Measurements from ENCODE around the gene ARHGAP19.

Gene ARHGAP19

GRCh38 chr10:97210543-97210960 lies 81.9 kb downstream of the ARHGAP19 start:
- peaks cover 5% of the 10 kb centered on the region for H3K27me3 Mint-ChIP-seq
- H3K36me3 Mint-ChIP-seq, result no peaks in the 10 kb centered on the region
- H3K4me3 Mint-ChIP-seq, result no peak overlapping the region
- H3K9me3 Mint-ChIP-seq (ENCODE audit: low read depth), result no peaks in the 10 kb centered on the region
- H3K4me1 Mint-ChIP-seq (ENCODE audit: low read depth), result no peaks in the 10 kb centered on the region
- H3K27ac Mint-ChIP-seq, result no peak overlapping the region

- Mint-ChIP-seq H3K27ac (no peak overlapping the region), H3K4me1 (ENCODE audit: low read depth) (no peaks in the 10 kb centered on the region), H3K4me3 (no peak overlapping the region), H3K9me3 (ENCODE audit: low read depth) (no peaks in the 10 kb centered on the region), H3K36me3 (no peaks in the 10 kb centered on the region), H3K27me3 (peaks cover 8% of the 10 kb centered on the region)
These were observed 84.6 kb downstream of the ARHGAP19 start for GRCh38 chr10:97207756-97208346.

DNA sequence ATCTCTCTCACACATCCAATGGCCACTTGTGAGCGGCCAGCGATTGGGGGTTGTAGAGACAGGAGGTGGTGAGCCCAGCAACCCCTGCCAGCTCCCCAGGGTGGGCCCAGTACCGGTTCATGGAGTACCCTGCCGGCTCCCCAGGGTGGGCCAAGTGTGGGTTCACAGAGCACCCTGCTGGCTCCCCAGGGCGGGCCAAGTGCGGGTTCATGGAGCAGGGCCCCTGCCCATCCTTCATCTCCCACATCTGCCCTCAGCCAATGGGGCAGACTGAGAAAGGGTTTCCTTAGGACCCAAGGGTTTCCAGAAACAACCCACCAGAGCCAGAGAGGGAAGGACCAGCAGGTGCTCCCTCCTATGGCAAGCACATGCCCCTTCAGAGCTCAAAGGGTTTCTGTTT lies 85.3 kb downstream of the ARHGAP19 start:
- Mint-ChIP-seq H3K9me3 (ENCODE audit: low read depth) (no peaks in the 10 kb centered on the region), H3K27ac (no peak overlapping the region), H3K4me3 (no peak overlapping the region), H3K4me1 (ENCODE audit: low read depth) (no peaks in the 10 kb centered on the region), H3K27me3 (peaks cover 8% of the 10 kb centered on the region), H3K36me3 (no peaks in the 10 kb centered on the region)

- peaks cover 8% of the 10 kb centered on the region for H3K27me3 Mint-ChIP-seq
- no peak overlapping the region for H3K4me3 Mint-ChIP-seq
- H3K36me3 Mint-ChIP-seq, result no peaks in the 10 kb centered on the region
- H3K9me3 Mint-ChIP-seq (ENCODE audit: low read depth), result no peaks in the 10 kb centered on the region
- H3K27ac Mint-ChIP-seq, result no peak overlapping the region
- no peaks in the 10 kb centered on the region for H3K4me1 Mint-ChIP-seq (ENCODE audit: low read depth)
These were observed 87.4 kb downstream of the ARHGAP19 start for GRCh38 chr10:97204826-97205679.

- Mint-ChIP-seq H3K9me3 (ENCODE audit: low read depth) (no peaks in the 10 kb centered on the region), H3K4me1 (ENCODE audit: low read depth) (no peaks in the 10 kb centered on the region), H3K27ac (no peak overlapping the region), H3K4me3 (no peak overlapping the region), H3K36me3 (no peaks in the 10 kb centered on the region), H3K27me3 (peaks cover 9% of the 10 kb centered on the region)
These were observed 89.2 kb downstream of the ARHGAP19 start for GRCh38 chr10:97203220-97203619.

GRCh38 chr10:97200616-97201015 lies 91.8 kb downstream of the ARHGAP19 start:
- Mint-ChIP-seq H3K27ac (no peak overlapping the region), H3K4me1 (ENCODE audit: low read depth) (peaks cover 9% of the 10 kb centered on the region), H3K27me3 (peaks cover 7% of the 10 kb centered on the region)

GRCh38 chr10:97199152-97199551 lies 93.3 kb downstream of the ARHGAP19 start:
- H3K9me3 Mint-ChIP-seq (ENCODE audit: low read depth), result no peaks in the 10 kb centered on the region
- no peak overlapping the region for H3K4me3 Mint-ChIP-seq
- no peak overlapping the region for H3K27ac Mint-ChIP-seq
- peaks cover 13% of the 10 kb centered on the region for H3K4me1 Mint-ChIP-seq (ENCODE audit: low read depth)
- H3K36me3 Mint-ChIP-seq, result no peaks in the 10 kb centered on the region
- H3K27me3 Mint-ChIP-seq, result peaks cover 6% of the 10 kb centered on the region

More at GRCh38 chr10:97200616-97201015, 91.8 kb downstream of the ARHGAP19 start:
- Mint-ChIP-seq H3K36me3 (no peaks in the 10 kb centered on the region), H3K9me3 (ENCODE audit: low read depth) (no peaks in the 10 kb centered on the region), H3K4me3 (no peak overlapping the region)

DNA sequence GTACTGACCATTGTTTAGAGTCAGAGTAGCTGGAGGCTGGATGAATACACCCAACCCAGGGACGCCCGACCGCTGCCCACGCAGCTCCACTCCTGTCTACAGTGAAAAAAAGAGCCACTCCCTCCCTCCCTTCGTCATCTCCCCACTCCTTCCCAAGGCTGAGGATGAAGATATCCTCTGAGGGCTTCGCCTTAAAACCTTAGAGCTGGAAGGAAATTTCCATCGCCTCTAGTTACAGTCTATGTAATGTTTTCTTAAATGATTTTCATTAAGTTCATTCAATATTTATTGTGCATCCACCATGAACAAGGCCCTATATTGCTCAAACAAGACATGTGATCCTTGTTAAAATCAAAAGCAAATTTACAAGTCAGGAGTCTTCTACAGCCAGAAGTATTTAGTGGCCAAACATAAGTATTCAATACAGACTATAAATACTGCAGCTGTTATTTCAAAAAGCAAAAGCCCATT lies 95.4 kb downstream of the ARHGAP19 start:
- H3K4me3 Mint-ChIP-seq, result peak overlapping the region; percentile 74
- H3K36me3 Mint-ChIP-seq, result peaks cover 2% of the 10 kb centered on the region
- no peaks in the 10 kb centered on the region for H3K9me3 Mint-ChIP-seq (ENCODE audit: low read depth)
- H3K4me1 Mint-ChIP-seq (ENCODE audit: low read depth), result peaks cover 13% of the 10 kb centered on the region
- H3K27me3 Mint-ChIP-seq, result peaks cover 13% of the 10 kb centered on the region
- H3K27ac Mint-ChIP-seq, result no peak overlapping the region

- Mint-ChIP-seq H3K27ac (no peak overlapping the region), H3K27me3 (peaks cover 14% of the 10 kb centered on the region), H3K9me3 (ENCODE audit: low read depth) (no peaks in the 10 kb centered on the region), H3K36me3 (peaks cover 2% of the 10 kb centered on the region), H3K4me1 (ENCODE audit: low read depth) (peaks cover 13% of the 10 kb centered on the region), H3K4me3 (peak overlapping the region; percentile 84)
These were observed 96.0 kb downstream of the ARHGAP19 start for GRCh38 chr10:97196223-97197029.

DNA sequence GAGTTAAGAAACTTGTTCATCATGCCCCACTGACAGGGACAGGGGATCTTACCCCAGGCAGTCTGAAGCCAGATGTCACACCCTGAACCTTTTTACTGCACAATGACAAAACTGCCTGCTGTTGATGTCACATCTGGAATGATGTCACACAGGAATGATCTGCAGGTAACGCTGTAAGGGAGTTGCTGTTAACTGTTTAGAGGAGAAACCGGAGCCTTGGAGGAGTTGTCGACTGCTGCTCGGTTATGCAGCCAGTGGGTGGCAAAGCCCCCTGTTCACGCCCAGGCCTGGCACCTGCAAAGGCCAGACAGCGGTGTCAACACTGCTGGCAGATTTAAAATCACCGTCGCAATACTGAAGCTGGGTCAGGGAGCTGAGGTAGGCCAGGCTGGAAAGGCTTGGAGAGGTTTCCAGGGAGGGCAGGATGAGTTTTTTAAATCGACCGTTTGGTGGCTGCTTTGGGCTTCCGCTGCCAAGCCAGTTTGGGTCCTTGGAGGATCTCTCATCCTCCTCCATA lies 96.7 kb downstream of the ARHGAP19 start:
- H3K4me1 Mint-ChIP-seq (ENCODE audit: low read depth), result peaks cover 13% of the 10 kb centered on the region
- peaks cover 14% of the 10 kb centered on the region for H3K27me3 Mint-ChIP-seq
- no peaks in the 10 kb centered on the region for H3K9me3 Mint-ChIP-seq (ENCODE audit: low read depth)
- peaks cover 2% of the 10 kb centered on the region for H3K36me3 Mint-ChIP-seq
- H3K27ac Mint-ChIP-seq, result no peak overlapping the region
- H3K4me3 Mint-ChIP-seq, result peak overlapping the region; percentile 84

DNA sequence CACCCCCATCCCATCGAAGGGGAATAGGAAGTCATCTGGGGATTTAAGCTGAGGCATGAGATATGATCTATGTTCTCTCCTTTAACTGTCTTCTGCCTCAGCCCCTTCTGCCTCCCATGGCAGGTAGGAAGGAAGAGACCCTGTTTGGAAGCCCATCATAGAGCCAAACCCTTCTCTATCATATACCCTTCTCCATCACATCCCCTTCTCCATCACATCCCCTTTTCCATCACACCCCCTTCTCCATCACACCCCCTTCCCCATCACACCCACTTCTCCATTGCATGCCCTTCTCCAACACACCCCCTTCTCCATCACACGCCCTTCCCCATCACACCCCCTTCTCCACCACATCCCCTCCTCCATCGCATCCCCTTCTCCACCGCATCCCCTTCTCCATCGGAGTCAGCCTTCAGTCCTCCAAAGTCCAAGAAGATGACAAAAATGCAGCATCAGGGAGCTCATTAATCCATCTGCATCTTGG lies 99.4 kb downstream of the ARHGAP19 start:
- H3K27me3 Mint-ChIP-seq, result peaks cover 23% of the 10 kb centered on the region

DNA sequence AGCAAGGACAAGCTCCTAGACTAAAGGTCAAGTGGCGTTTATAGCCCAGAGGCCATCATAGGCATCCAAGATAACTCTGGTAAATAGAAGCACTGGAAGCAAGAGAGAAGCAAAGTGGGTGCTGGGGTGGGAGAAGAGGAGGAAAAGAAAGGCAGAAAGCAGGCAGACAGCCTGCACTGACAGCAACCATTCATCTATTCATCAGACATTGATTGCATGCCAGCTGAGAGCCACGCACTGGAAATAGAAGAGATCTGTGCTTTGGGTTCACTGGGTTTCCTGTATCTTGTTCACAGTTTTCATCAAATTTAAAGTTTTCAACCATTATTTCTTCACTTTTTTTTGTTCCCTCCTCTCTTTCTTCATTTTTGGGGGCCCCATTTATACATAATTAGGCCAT lies 102.0 kb downstream of the ARHGAP19 start:
- Mint-ChIP-seq H3K27me3 (peaks cover 28% of the 10 kb centered on the region), H3K4me1 (ENCODE audit: low read depth) (peaks cover 4% of the 10 kb centered on the region), H3K4me3 (no peak overlapping the region), H3K27ac (no peak overlapping the region), H3K9me3 (ENCODE audit: low read depth) (no peaks in the 10 kb centered on the region), H3K36me3 (peaks cover 2% of the 10 kb centered on the region)

More for the DNA sequence above, 99.4 kb downstream of the ARHGAP19 start:
- H3K4me3 Mint-ChIP-seq, result no peak overlapping the region
- H3K36me3 Mint-ChIP-seq, result peaks cover 2% of the 10 kb centered on the region
- H3K4me1 Mint-ChIP-seq (ENCODE audit: low read depth), result peaks cover 13% of the 10 kb centered on the region
- H3K9me3 Mint-ChIP-seq (ENCODE audit: low read depth), result no peaks in the 10 kb centered on the region
- no peak overlapping the region for H3K27ac Mint-ChIP-seq

- Mint-ChIP-seq H3K27me3 (peaks cover 37% of the 10 kb centered on the region), H3K27ac (no peak overlapping the region), H3K36me3 (peaks cover 2% of the 10 kb centered on the region), H3K4me1 (ENCODE audit: low read depth) (peaks cover 8% of the 10 kb centered on the region), H3K9me3 (ENCODE audit: low read depth) (no peaks in the 10 kb centered on the region), H3K4me3 (no peak overlapping the region)
These were observed 104.2 kb downstream of the ARHGAP19 start for GRCh38 chr10:97188261-97188711.

GRCh38 chr10:97186911-97187310 lies 105.5 kb downstream of the ARHGAP19 start:
- H3K27me3 Mint-ChIP-seq, result peaks cover 35% of the 10 kb centered on the region
- H3K4me1 Mint-ChIP-seq (ENCODE audit: low read depth), result peaks cover 8% of the 10 kb centered on the region
- no peaks in the 10 kb centered on the region for H3K9me3 Mint-ChIP-seq (ENCODE audit: low read depth)
- no peak overlapping the region for H3K4me3 Mint-ChIP-seq
- H3K36me3 Mint-ChIP-seq, result no peaks in the 10 kb centered on the region
- H3K27ac Mint-ChIP-seq, result no peak overlapping the region

Measured in activated naive CD8-positive, alpha-beta T cell (primary cell).